Activated T-cell treated with anti-CD3 and anti-CD28 coated beads, Interleukin-2, amount 50 U/mL, for 72 hours (primary cell): ENCODE measurements around the gene PIK3CD. TPM values are rescaled to one million over a fixed set of nuclear protein-coding genes. Genes with fewer than 3 reads are reported as not detected.

Experiments
- ATAC-seq, 2 donors: fragments of 150-1000 bp; cut with Tn5 transposase; replicated peaks in 1 of 2; 2 replicates each; pipeline ENCODE4 v1.10.0; 2021; ENCODE audit warnings: moderate library complexity in 2 of 2, mild to moderate bottlenecking in 1 of 2
- DNase-seq, 2 donors: peaks; one replicate each; pipeline ENCODE4 v3.0.0; 2021 to 2022; ENCODE audit warnings: mixed read lengths in 1 of 2
- H3K27ac Mint-ChIP-seq: one replicate; pipeline ENCODE4 v1.8.0; 2022; ENCODE audit warnings: mild to moderate bottlenecking, moderate library complexity, mixed read lengths
- H3K27me3 Mint-ChIP-seq: one replicate; pipeline ENCODE4 v1.8.0; 2022; ENCODE audit warnings: low read depth, mixed read lengths
- H3K36me3 Mint-ChIP-seq, 2 donors: one replicate each; pipeline ENCODE4 v1.8.0; 2022; ENCODE audit warnings: mixed read lengths in 2 of 2, mild to moderate bottlenecking in 1 of 2; ENCODE audit not compliant: insufficient read depth in 2 of 2
- H3K4me1 Mint-ChIP-seq: one replicate; pipeline ENCODE4 v1.8.0; 2022; ENCODE audit warnings: low read depth, mixed read lengths
- H3K4me3 Mint-ChIP-seq, 2 donors: one replicate each; pipeline ENCODE4 v1.8.0; 2022; ENCODE audit warnings: mild to moderate bottlenecking in 2 of 2, mixed read lengths in 2 of 2, moderate library complexity in 2 of 2
- H3K9me3 Mint-ChIP-seq, 2 donors: one replicate each; pipeline ENCODE4 v1.8.0; 2022; ENCODE audit warnings: mixed read lengths in 2 of 2
- total RNA-seq, 2 donors: library from RNA; stranded (reverse); gene quantifications; one replicate each; pipeline ENCODE4 v1.2.3, GENCODE V29; 2022

PIK3CD gene
- total RNA-seq, 2 donors from 2014 or later, result 149 to 162 TPM

- Mint-ChIP-seq H3K27ac (no peak overlapping the region), H3K9me3 (peaks cover 0 to 4% of the 10 kb centered on the region in 2 donors), H3K4me3 (no peak overlapping the region), H3K27me3 (no peaks in the 10 kb centered on the region), H3K4me1 (peaks cover 58% of the 10 kb centered on the region), H3K36me3 (peaks cover 25 to 60% of the 10 kb centered on the region in 2 donors)
- ATAC-seq (no peak), DNase-seq (no peak)
These were observed 70.8 kb downstream of the PIK3CD start for GRCh38 chr1:9722378-9722749.

- peaks cover 0 to 4% of the 10 kb centered on the region in 2 donors for H3K9me3 Mint-ChIP-seq
- no peak overlapping the region for H3K27ac Mint-ChIP-seq
- no peak overlapping the region for H3K4me3 Mint-ChIP-seq
- peaks cover 58% of the 10 kb centered on the region for H3K4me1 Mint-ChIP-seq
- peaks cover 21 to 62% of the 10 kb centered on the region in 2 donors for H3K36me3 Mint-ChIP-seq
- H3K27me3 Mint-ChIP-seq, result no peaks in the 10 kb centered on the region
- ATAC-seq, result no peak
- DNase-seq, result no peak
These were observed 71.7 kb downstream of the PIK3CD start for GRCh38 chr1:9723068-9723805.

- Mint-ChIP-seq H3K9me3 (peaks cover 0 to 4% of the 10 kb centered on the region in 2 donors), H3K4me3 (no peak overlapping the region), H3K27ac (peak overlapping the region; percentile 42), H3K36me3 (peaks cover 23 to 66% of the 10 kb centered on the region in 2 donors), H3K4me1 (peaks cover 59% of the 10 kb centered on the region), H3K27me3 (no peaks in the 10 kb centered on the region)
- DNase-seq, result no peak
- ATAC-seq, result no peak
These were observed 72.4 kb downstream of the PIK3CD start for GRCh38 chr1:9723926-9724325.

GRCh38 chr1:9724706-9725476, 73.4 kb downstream of the PIK3CD start:
- Mint-ChIP-seq H3K9me3 (peaks cover 0 to 4% of the 10 kb centered on the region in 2 donors), H3K36me3 (peaks cover 26 to 68% of the 10 kb centered on the region in 2 donors), H3K4me1 (peaks cover 56% of the 10 kb centered on the region), H3K4me3 (no peak overlapping the region), H3K27me3 (no peaks in the 10 kb centered on the region), H3K27ac (peak overlapping the region; percentile 46)
- DNase-seq (peak; percentile 72 to 79), ATAC-seq (peak in 1 of 2 donors; percentile 26)

- DNase-seq, result no peak
- no peaks in the 10 kb centered on the region for H3K27me3 Mint-ChIP-seq
- H3K4me3 Mint-ChIP-seq, result no peak overlapping the region
- peak overlapping the region; percentile 11 for H3K27ac Mint-ChIP-seq
- H3K9me3 Mint-ChIP-seq, result peaks cover 0 to 4% of the 10 kb centered on the region in 2 donors
- peaks cover 28 to 67% of the 10 kb centered on the region in 2 donors for H3K36me3 Mint-ChIP-seq
- H3K4me1 Mint-ChIP-seq, result peaks cover 57% of the 10 kb centered on the region
- no peak for ATAC-seq
These were observed 74.9 kb downstream of the PIK3CD start for GRCh38 chr1:9726406-9726805.

- Mint-ChIP-seq H3K9me3 (peaks cover 0 to 4% of the 10 kb centered on the region in 2 donors), H3K27ac (peak overlapping the region; percentile 27)
These were observed 75.5 kb downstream of the PIK3CD start for GRCh38 chr1:9726905-9727595.

GRCh38 chr1:9728451-9729295, 77.1 kb downstream of the PIK3CD start:
- H3K4me1 Mint-ChIP-seq, result peaks cover 74% of the 10 kb centered on the region
- no peaks in the 10 kb centered on the region for H3K9me3 Mint-ChIP-seq

More at GRCh38 chr1:9726905-9727595, 75.5 kb downstream of the PIK3CD start:
- peak overlapping the region in 1 of 2 donors; percentile 81 for H3K4me3 Mint-ChIP-seq
- no peaks in the 10 kb centered on the region for H3K27me3 Mint-ChIP-seq
- peaks cover 62% of the 10 kb centered on the region for H3K4me1 Mint-ChIP-seq
- peaks cover 29 to 72% of the 10 kb centered on the region in 2 donors for H3K36me3 Mint-ChIP-seq
- ATAC-seq, result no peak
- DNase-seq, result no peak

GRCh38 chr1:9729523-9729922, 78.0 kb downstream of the PIK3CD start:
- H3K9me3 Mint-ChIP-seq, result no peaks in the 10 kb centered on the region
- peaks cover 18 to 65% of the 10 kb centered on the region in 2 donors for H3K36me3 Mint-ChIP-seq
- ATAC-seq, result no peak
- H3K4me3 Mint-ChIP-seq, result peak overlapping the region; percentile 81 to 89
- no peak for DNase-seq
- no peaks in the 10 kb centered on the region for H3K27me3 Mint-ChIP-seq
- peak overlapping the region; percentile 98 for H3K27ac Mint-ChIP-seq
- peaks cover 73% of the 10 kb centered on the region for H3K4me1 Mint-ChIP-seq

More at GRCh38 chr1:9728451-9729295, 77.1 kb downstream of the PIK3CD start:
- peaks cover 20 to 68% of the 10 kb centered on the region in 2 donors for H3K36me3 Mint-ChIP-seq
- peak overlapping the region; percentile 81 to 89 for H3K4me3 Mint-ChIP-seq
- peak; percentile 78 to 80 for ATAC-seq
- DNase-seq, result peak; percentile 82 to 89
- H3K27ac Mint-ChIP-seq, result peak overlapping the region; percentile 98
- H3K27me3 Mint-ChIP-seq, result no peaks in the 10 kb centered on the region

GRCh38 chr1:9730096-9730901, 78.8 kb downstream of the PIK3CD start:
- H3K4me3 Mint-ChIP-seq, result peak overlapping the region; percentile 28 to 60
- H3K27me3 Mint-ChIP-seq, result no peaks in the 10 kb centered on the region
- ATAC-seq, result no peak
- peaks cover 68% of the 10 kb centered on the region for H3K4me1 Mint-ChIP-seq
- no peak for DNase-seq
- H3K36me3 Mint-ChIP-seq, result peaks cover 14 to 62% of the 10 kb centered on the region in 2 donors
- H3K27ac Mint-ChIP-seq, result peak overlapping the region; percentile 3
- H3K9me3 Mint-ChIP-seq, result no peaks in the 10 kb centered on the region

- DNase-seq (no peak), ATAC-seq (no peak)
- H3K4me1 Mint-ChIP-seq, result peaks cover 68% of the 10 kb centered on the region
- no peaks in the 10 kb centered on the region for H3K9me3 Mint-ChIP-seq
- peaks cover 14 to 60% of the 10 kb centered on the region in 2 donors for H3K36me3 Mint-ChIP-seq
- no peaks in the 10 kb centered on the region for H3K27me3 Mint-ChIP-seq
- H3K4me3 Mint-ChIP-seq, result no peak overlapping the region
- H3K27ac Mint-ChIP-seq, result peak overlapping the region; percentile 3
These were observed 79.6 kb downstream of the PIK3CD start for GRCh38 chr1:9731051-9731537.

GRCh38 chr1:9731561-9731960, 80.0 kb downstream of the PIK3CD start:
- DNase-seq, result no peak

More at GRCh38 chr1:9731561-9731960, 80.0 kb downstream of the PIK3CD start:
- Mint-ChIP-seq H3K36me3 (peaks cover 14 to 56% of the 10 kb centered on the region in 2 donors), H3K27ac (peak overlapping the region; percentile 12), H3K4me3 (no peak overlapping the region), H3K9me3 (no peaks in the 10 kb centered on the region), H3K27me3 (no peaks in the 10 kb centered on the region), H3K4me1 (peaks cover 66% of the 10 kb centered on the region)
- no peak for ATAC-seq
